HG03378 (cell line): ENCODE data around the gene RNF213.
"Not testable (repeated sequence)": the region's sequence is repeated elsewhere in the genome, so short reads cannot be mapped to it uniquely, and the experiment has no call there.

Experiments
- ATAC-seq: cut with Tn5 transposase; IDR thresholded peaks from one replicate; pipeline ENCODE4 v1.9.1; 2021; ENCODE audit warnings: mild to moderate bottlenecking, moderate library complexity; ENCODE audit not compliant: unreplicated experiment

The RNF213 gene

DNA sequence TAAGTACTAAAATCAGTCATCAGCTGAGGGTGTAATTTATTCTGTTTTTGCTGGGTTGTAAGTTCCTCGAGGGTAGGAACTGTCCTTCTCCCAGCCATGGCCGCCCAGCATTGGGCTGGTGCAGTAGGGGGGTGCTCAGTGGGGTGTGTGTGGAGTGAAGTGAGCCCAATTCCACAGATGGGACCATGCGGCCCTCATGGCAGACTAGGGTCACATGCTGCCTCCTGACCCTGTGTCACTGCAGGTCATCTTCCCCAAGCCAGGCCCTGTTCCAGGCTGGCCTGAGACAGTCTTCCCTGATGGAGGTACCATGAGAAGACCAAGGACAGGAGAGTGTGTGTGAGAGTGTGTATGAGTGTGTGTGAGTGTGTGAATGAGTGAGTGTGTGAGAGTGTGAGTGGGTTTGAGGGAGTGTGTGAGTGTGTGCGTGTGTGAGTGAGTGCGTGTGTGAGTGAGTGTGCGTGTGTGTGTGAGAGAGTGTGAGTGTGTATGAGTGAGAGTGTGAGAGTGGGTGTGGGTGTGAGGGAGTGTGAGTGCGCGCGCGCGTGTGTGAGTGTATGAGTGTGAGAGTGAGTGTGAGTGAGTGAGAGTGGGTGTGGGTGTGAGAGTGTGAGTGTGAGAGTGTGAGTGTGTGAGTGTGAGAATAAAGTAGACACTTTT, 36.7 kb upstream of the RNF213 start:
- no peak for ATAC-seq

DNA sequence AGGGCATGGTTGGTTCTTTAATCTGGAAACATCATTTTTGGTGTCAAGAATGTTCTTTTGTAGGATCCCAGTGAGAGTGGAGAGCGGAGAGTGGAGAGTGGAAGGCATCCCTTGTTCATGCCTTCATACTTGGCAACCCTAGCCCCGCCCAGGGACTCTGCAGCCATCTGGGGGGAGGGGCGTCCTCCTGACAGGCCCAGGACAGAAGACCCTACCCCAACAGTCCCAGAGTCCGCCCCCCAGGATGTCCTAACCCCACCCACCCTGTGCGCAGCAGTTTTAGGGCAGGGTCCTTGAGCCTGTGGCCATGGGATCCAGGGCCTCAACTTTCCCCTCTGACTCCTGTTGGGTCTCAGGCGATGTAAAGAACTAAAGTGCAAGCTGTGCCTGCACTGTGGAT, 36.0 kb upstream of the RNF213 start:
- ATAC-seq: no peak

DNA sequence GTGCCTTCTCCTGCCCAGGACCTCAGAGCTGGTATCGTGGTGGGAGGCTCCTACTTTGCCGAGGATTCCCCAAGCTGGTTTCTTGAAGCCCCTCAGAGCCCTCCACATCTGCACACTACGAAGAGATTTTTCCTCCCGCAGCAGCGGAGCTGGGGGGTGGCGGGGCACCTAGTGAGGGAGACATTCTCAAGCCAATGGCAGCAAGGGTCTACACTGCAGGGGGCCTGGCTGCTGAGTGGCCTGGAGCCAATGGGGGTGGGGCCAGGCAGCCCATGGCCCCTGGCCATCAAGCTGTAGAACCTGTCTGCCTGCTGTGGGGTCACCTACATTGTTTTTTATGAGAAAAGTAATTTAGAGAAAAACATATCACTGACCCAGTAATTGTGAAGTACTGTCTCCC, 35.4 kb upstream of the RNF213 start:
- ATAC-seq: no peak

DNA sequence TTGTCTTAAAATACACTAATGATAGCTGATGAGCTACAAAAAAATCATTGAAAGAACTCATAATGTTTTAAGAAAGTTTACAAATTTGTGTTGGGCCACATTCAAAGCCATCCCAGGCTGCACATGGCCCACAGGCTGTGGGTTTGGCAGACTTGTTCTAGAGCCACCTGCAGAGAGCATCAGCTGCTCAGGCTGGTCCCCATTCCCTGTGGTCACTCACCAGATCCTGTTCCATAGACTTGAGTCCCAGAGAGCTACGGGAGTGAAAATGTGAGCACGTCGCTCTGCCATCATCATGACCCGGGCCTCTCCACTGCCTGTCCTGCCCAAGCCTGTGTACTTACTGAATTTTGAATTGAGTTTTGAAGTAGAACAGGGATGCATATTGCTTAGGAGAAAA, 33.5 kb upstream of the RNF213 start:
- no peak for ATAC-seq

DNA sequence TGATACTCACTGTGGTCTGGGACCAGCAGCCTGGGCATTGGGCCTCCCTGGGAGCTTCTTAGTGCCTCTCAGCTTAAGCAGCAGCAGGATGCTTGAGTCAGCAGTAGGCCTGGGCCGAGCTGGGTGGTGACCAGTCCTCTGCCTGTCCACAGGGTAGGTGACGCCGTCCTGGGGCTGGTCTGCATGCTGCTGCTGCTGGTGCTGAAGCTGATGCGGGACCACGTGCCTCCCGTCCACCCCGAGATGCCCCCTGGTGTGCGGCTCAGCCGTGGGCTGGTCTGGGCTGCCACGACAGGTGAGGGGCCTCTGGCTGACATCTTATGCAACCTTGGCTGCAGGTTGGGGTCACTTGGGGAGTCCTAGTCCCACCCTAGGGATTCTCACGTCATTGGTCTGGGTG, 33.0 kb upstream of the RNF213 start:
- no peak for ATAC-seq

DNA sequence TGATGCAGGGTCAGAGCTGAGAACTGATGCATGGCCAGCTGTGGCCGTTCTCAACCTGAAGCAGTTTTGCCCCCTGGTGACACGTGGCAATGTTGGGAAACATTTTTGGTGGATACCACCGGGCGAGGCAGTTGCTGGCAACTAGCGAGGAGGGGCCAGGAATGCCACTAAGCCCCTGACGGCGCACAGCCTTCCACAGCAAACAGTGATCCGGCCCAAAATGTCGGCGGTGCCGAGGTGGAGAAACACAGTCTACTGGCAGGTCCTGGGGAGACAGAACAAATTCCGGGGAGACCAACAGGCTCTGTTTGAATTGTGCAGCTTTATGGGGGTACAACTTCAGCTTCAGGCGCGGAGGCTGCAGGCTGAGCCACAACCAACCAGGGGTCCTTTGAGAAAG, 32.2 kb upstream of the RNF213 start:
- ATAC-seq: no peak

DNA sequence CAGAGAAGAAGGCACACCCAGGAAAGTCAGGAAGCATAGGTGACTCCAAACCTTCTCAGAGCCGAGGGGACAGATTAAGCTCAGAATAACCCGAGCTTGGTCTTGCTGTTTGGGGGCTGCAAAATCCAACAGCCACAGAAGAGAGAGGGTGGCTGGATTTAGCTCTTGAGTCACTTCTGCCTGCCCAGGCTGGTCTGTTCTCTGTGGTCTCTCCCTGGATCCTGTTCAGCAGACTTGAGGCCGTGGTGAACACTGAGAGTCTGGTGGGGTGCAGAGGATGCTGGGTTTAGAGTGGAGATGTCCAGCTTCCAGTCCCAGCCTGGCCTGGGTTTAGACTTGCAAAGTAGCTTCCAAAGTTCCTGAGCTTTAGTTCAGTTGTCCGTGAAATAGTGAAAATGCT, 31.6 kb upstream of the RNF213 start:
- ATAC-seq: no peak

DNA sequence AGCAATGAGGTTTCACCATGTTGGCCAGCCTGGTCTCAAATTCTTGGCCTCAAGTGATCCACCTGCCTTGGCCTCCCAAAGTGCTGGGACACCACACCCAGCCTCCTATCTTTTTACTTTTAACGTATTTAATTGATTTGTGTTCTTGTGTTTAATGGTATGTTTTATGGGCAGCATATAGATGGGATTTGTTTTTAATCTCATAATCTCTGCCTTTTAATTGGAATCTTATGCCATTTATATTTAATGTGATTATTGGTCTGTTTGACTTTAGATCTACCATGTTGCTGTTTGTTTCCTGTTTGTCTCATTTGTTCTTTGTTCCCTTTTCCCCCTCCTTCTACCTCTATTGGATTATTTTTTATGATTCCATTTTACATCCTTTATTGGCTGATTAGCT, 28.2 kb upstream of the RNF213 start:
- ATAC-seq: no peak

DNA sequence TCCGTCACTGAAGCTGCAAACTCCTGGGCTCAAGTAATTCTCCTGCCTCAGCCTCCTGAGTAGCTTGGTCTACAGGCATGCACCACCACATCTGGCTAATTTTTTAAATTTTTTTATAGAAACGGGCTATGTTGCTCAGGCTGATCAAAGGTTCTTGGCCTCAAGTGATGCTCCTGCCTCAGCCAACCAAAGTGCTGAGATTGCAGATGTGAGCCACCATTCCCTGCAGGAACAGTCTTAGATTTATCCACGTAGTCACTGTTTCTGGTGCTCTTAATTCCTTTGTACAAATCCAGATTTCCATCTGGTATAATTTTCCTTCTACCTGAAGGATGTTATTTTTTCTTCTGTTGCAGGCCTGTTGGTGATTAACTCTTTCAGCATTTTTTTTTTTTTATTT, 27.4 kb upstream of the RNF213 start:
- ATAC-seq: no peak

DNA sequence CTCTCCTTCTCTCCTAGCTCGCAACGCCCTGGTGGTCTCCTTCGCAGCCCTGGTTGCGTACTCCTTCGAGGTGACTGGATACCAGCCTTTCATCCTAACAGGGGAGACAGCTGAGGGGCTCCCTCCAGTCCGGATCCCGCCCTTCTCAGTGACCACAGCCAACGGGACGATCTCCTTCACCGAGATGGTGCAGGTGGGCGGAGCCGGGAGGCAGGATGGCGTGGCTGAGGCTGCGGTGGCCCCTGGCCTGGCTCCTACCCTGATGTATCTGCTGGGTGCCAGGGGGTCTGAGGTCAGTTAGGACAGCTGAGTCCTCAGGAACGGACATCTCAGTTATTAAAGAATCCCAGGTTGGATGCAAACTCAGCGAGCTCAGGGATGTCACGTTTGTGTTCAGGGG, 23.7 kb upstream of the RNF213 start:
- ATAC-seq: no peak

DNA sequence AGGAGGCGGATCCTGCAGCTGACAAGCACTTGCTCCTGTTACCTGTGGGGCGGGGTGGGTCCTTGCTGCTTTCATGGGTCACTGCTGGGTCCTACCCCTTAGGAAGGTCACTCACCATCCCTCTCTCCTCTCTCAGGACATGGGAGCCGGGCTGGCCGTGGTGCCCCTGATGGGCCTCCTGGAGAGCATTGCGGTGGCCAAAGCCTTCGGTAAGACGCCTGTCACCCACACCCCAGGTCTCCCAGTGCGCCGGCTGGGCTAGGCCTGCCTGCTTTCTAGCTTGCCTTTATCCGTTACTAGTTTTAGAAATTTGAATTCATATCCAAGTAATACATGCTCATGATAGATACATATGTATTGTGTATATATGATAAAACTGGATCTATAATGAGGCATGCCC, 23.3 kb upstream of the RNF213 start:
- ATAC-seq: no peak

DNA sequence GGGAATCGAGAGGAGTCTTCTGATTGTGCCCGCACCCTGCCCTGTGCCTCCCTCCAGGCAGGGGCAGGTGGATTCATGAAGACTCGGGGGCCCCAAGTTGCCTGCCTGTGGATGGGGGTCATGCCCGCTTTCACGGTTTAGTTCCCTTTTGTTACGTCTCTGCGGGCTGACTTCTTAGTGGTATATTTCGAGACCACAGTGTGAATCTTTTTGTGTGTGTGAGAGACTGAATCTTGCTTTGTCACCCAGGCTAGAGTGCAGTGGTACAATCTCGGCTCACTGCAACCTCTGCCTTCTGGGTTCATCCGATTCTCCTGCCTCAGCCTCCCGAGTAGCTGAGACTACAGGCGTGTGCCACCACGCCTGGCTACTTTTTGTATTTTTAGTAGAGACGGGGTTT, 18.1 kb upstream of the RNF213 start:
- ATAC-seq: no peak

DNA sequence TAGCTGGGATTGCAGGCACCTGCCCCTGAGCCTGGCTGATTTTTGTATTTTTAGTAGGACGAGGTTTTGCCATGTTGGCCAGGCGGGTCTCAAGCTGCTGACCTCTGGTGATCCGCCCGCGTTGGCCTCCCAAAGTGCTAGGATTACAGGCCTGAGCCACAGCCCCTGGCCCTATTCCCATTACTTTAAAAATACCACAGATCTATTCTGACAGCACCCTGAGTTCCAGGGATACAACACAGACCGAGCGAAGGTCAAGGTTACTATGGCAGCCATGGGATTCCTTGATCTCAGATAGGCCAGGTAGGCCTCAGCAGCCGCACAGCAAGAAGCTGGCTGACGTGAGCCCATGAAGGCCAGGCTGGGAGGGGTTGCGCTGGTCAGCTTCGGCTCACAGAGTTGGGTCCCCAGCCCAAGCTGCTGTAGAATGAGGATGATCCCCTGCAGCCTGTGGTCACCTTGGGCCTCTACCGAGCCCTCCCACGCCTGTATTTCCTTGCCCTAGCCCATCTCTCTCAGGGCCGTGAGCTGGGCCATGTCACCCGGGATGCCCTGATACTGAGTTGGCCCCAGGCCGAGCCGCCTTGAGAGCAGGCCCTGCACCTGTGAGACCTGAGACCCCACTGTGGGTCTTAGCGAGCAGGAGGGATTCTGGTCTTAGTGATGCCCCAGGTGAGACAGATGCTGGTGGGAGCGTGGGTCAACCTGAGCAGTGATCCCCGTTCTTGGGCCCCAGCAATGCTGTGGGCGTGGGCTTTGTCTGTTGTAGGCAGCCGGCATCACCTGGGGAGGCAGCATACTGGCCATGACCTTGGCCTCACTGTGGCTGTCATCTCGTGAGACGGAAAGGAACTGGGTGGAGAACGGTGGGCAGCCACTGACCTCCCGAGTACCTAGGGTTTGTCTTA, 16.9 kb upstream of the RNF213 start:
- ATAC-seq: no peak

DNA sequence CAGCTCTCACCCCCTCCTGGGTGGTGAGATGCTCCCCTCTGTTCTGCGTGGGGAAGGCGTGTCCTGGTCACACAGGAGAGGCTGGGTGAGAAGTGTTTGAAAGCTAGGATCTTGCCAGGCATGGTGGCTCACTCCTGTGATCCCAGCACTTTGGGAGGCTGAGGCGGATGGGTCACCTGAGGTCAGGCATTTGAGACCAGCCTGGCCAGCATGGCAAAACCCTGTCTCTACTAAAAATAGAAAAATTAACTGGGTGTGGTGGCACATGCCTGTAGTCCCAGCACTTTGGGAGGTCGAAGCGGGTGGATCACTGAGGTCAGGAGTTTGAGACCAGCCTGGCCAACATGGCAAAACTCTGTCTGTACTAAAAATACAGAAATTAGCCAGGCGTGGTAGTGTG, 16.2 kb upstream of the RNF213 start:
- not testable (repeated sequence) for ATAC-seq

DNA sequence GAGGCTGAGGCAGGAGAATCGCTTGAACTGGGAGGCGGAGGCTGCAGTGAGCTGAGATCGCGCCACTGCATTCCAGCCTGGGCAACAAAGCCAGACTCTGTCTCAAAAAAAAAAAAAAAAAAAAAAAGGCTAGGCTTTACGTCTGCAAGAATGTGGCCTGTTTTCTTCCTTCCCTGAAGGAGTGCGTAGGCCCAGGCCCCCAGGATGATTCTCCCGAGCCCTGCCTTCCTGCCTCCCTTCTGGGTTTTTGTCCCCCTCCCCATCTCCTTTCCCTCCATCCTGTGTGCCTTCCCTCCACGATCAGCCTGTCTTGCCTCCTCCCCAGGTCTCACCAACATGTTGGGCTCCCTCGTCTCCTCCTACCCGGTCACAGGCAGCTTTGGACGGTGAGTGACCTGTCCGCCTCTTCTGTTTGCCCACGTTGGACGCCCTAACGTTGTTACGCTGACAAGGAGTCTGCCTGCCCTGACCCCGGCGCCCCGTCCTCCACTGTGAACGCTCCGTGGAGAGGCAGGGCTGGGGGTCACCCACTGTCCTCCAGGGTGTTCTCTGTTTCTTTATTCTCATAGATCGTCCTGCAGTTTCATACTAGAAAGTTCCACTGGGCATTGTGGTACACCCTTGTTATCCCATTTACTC, 15.7 kb upstream of the RNF213 start:
- no peak for ATAC-seq

DNA sequence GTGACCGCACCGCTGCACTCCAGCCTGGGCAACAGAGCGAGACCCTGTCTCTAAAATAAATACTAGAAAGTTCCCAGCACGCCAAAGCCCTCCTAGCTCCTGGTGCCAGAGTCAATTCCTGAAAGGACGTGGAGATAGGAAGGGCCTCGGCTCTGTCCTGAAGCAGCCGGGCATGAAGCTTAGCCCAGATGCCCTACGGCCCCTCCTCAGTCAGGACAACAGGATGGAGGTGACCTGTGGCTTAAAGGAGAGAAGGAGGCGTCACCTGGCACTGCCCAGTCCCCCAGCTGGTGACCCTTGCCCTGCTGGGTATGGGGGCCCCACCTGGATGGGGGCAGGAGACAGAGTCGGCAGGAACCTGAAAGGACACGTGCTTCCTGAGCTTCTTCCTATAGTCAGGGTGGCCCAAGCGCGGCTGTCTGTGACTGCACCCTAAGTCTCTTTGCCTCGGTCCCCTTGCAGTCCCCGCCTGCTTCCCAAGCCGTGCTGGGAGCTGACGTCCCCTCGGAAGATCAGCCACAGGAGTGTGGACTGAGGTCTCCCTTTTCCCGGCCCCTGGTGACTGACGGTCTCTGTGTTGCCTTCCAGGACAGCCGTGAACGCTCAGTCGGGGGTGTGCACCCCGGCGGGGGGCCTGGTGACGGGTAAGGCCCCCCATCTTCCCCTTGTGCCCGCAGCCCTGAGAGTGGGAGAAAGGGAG, 14.9 kb upstream of the RNF213 start:
- no peak for ATAC-seq

DNA sequence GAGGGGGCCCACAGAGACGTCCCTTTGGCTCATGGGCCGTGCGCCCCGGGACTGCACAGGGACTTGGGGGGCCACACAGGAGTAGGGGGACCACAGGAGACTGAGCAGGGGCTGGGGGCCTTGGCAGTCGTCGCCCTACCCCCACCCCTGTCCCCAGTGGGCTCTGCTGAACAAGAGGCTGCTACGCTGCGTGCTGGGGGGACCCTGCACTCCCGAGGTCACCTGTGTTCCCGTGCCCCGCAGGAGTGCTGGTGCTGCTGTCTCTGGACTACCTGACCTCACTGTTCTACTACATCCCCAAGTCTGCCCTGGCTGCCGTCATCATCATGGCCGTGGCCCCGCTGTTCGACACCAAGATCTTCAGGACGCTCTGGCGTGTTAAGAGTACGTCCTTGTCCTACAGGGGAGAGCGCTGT, 14.4 kb upstream of the RNF213 start:
- ATAC-seq: no peak

DNA sequence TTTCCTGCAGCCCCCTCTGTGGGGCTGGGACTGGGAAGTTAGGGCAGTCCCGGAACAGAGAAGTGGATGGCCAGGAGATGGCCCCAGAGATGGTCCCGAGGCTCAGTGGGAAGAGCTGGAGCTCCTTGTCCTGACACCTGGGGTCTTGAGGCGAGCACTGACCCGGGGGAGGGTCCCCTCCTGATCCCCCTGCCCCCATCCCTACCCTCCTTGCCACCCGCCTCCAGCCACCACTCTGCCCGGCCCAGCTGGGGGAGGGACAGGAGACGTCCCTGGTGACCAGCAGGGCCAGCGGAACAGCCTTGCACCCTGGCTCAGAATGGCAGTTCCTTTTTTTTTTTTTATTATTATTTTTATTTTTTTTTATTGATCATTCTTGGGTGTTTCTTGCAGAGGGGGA, 13.9 kb upstream of the RNF213 start:
- no peak for ATAC-seq

DNA sequence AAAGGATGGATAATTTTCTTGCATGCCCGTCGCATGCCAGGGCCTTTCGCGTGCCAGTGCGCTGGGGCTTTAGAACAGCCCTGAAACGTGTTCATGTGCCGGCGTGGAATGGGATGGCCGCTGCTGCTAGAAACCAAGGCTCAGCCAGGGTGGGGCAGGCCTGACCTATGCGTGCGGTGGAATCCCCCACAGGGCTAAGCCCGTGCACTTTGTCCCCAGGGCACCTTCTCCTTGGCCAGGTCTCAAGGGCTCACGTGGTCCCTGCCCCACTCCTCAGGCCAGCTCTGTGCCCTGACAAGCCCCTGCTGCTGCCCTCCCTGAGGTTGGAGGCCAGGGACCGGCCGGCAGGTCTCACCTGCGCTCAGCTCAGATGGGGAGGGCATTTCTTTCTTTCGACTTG, 13.1 kb upstream of the RNF213 start:
- no peak for ATAC-seq

DNA sequence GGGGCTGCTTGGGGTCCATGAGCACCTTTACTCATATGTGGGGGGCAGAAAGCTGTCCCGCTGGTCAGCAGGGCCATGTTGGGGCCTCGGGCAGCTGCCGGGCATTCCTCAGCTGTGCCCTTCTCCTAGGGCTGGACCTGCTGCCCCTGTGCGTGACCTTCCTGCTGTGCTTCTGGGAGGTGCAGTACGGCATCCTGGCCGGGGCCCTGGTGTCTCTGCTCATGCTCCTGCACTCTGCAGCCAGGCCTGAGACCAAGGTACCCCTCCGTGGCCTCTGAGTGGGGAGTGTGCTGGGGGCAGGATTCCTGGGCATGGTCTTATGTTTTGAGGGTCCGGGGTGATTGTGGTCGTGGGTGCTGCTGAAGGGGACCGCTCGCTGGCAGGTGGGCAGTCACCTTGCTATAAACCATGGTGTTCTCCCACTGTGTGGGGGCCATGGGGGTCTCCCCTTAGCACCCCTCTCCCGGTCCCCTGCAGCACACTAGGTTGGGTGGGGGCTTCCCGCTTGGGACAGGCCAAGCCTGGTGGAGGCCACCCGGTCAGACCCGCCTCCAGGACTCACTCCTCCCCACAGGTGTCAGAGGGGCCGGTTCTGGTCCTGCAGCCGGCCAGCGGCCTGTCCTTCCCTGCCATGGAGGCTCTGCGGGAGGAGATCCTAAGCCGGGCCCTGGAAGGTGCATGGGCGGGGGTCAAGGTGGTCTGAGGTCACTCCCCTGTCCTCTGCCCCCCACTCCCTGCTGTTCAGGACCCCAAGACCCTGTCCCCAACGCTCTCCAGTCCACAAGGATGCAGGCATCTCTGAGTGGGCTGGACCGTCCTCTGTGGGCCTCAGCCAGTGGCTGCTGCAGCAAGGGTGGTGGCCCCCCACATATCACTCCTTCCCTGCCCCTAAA, 12.4 kb upstream of the RNF213 start:
- ATAC-seq: no peak
